Neural cell (in vitro differentiated cells): Measurements from ENCODE around the gene CLDND1. TPM values are rescaled to one million over a fixed set of nuclear protein-coding genes. Genes with fewer than 3 reads are reported as not detected.

Source experiments
- H2AFZ ChIP-seq: fragments of 200-600, 300-800 bp; sonication (generic), shearing (Covaris generic); 2 replicates; pipeline ENCODE4 v1.6.0; 2014; ENCODE audit warnings: low read depth, mild to moderate bottlenecking, antibody characterized with exemption, low read length, moderate library complexity
- H3F3A ChIP-seq: fragments of 200-600 bp; shearing (Covaris generic); 2 replicates; pipeline ENCODE4 v1.6.1; 2016; ENCODE audit warnings: mild to moderate bottlenecking, moderate library complexity, mixed read lengths, antibody characterized with exemption, low read length; ENCODE audit not compliant: insufficient read depth, poor library complexity, severe bottlenecking
- H3K27ac ChIP-seq: fragments of 200-600, 300-800 bp; sonication (generic), shearing (Covaris generic); 2 replicates; pipeline ENCODE4 v1.5.1; 2014; ENCODE audit warnings: mild to moderate bottlenecking, low read length, moderate library complexity
- H3K27me3 ChIP-seq: fragments of 300-800, 200-600 bp; sonication (generic), shearing (Covaris generic); 2 replicates; pipeline ENCODE4 v1.6.0; 2014; ENCODE audit warnings: mild to moderate bottlenecking, low read depth, low read length, moderate library complexity; ENCODE audit not compliant: insufficient read depth
- H3K36me3 ChIP-seq: fragments of 300-800, 200-600 bp; sonication (generic), shearing (Covaris generic); 2 replicates; pipeline ENCODE4 v1.5.1; 2014; ENCODE audit warnings: mild to moderate bottlenecking, antibody characterized with exemption, low read length, moderate library complexity; ENCODE audit not compliant: insufficient read depth
- H3K4me2 ChIP-seq: fragments of 300-800, 200-600 bp; sonication (generic), shearing (Covaris generic); 2 replicates; pipeline ENCODE4 v1.6.0; 2014; ENCODE audit warnings: mild to moderate bottlenecking, low read length
- H3K4me3 ChIP-seq: fragments of 300-800, 200-600 bp; sonication (generic), shearing (Covaris generic); 2 replicates; pipeline ENCODE4 v1.5.1; 2014; ENCODE audit warnings: mild to moderate bottlenecking, low read length, moderate library complexity
- H3K79me2 ChIP-seq: fragments of 200-600 bp; shearing (Covaris generic); replicated peaks from 2 replicates; pipeline ENCODE4 v1.6.0; 2014; ENCODE audit warnings: mild to moderate bottlenecking, low read length, moderate library complexity; ENCODE audit not compliant: insufficient read depth
- H3K9ac ChIP-seq: fragments of 300-800, 200-600 bp; sonication (generic), shearing (Covaris generic); 2 replicates; pipeline ENCODE4 v1.6.1; 2016; ENCODE audit warnings: mild to moderate bottlenecking, low read length, mixed read lengths
- H3K9me2 ChIP-seq: fragments of 200-600 bp; shearing (Covaris generic); 2 replicates; pipeline ENCODE4 v1.6.1; 2016; ENCODE audit warnings: mild to moderate bottlenecking, low read length, mixed read lengths; ENCODE audit not compliant: insufficient read depth
- H3K9me3 ChIP-seq: fragments of 200-600, 300-800 bp; sonication (generic), shearing (Covaris generic); 2 replicates; pipeline ENCODE4 v1.6.1; 2016; ENCODE audit warnings: mild to moderate bottlenecking, mixed run types, low read length, moderate library complexity, mixed read lengths
- H4K20me1 ChIP-seq: fragments of 200-600 bp; shearing (Covaris generic); 2 replicates; pipeline ENCODE4 v1.6.1; 2016; ENCODE audit warnings: mild to moderate bottlenecking, mixed run types; ENCODE audit not compliant: insufficient read depth
- CTCF ChIP-seq: fragments of 450-650 bp; IDR thresholded peaks from 2 replicates; pipeline ENCODE4 v1.5.1; 2014; ENCODE audit warnings: antibody characterized with exemption, mild to moderate bottlenecking, moderate library complexity; ENCODE audit not compliant: poor library complexity, severe bottlenecking
- EP300 ChIP-seq: fragments of 450-650 bp; conservative IDR thresholded peaks from 2 replicates; pipeline ENCODE4 v1.6.1; 2014; ENCODE audit warnings: antibody characterized with exemption, mild to moderate bottlenecking, moderate library complexity; ENCODE audit not compliant: poor library complexity, severe bottlenecking
- EZH2 ChIP-seq: fragments of 200-600, 300-800 bp; shearing (Covaris generic), sonication (generic); IDR thresholded peaks from 2 replicates; pipeline ENCODE4 v1.6.1; 2014; ENCODE audit warnings: antibody characterized with exemption, low read length, borderline replicate concordance, mild to moderate bottlenecking; ENCODE audit not compliant: insufficient read depth, poor library complexity, severe bottlenecking
- MXI1 ChIP-seq: fragments of 450-650 bp; conservative IDR thresholded peaks from 2 replicates; pipeline ENCODE4 v1.6.1; 2014; ENCODE audit warnings: antibody characterized with exemption, mild to moderate bottlenecking; ENCODE audit not compliant: poor library complexity, severe bottlenecking
- POLR2AphosphoS5 ChIP-seq: IDR thresholded peaks from 2 replicates; pipeline ENCODE4 v1.6.1; 2012
- RAD21 ChIP-seq: fragments of 450-650 bp; conservative IDR thresholded peaks from 2 replicates; pipeline ENCODE4 v1.6.1; 2014; ENCODE audit warnings: antibody characterized with exemption, mild to moderate bottlenecking, moderate library complexity
- REST ChIP-seq: IDR thresholded peaks from 2 replicates; pipeline ENCODE4 v1.6.1; 2012; ENCODE audit warnings: borderline replicate concordance
- SMC3 ChIP-seq: fragments of 450-650 bp; conservative IDR thresholded peaks from 2 replicates; pipeline ENCODE4 v1.6.1; 2014; ENCODE audit warnings: antibody characterized with exemption, mild to moderate bottlenecking, moderate library complexity; ENCODE audit not compliant: poor library complexity
- TAF1 ChIP-seq: IDR thresholded peaks from 2 replicates; pipeline ENCODE4 v1.6.1; 2012; ENCODE audit warnings: low read depth
- polyA plus RNA-seq: library from polyadenylated mRNA; depleted of rRNA; stranded (reverse); fragments of >200 nt; gene quantifications from 2 replicates; pipeline ENCODE4 v1.2.3, GENCODE V29; 2014
- small RNA-seq, 3 experiments: library from RNA; depleted of rRNA; stranded (forward); fragments of <200 nt; gene quantifications; one replicate each; pipeline ENCODE3, GENCODE V24; 2012

Gene CLDND1
- polyA plus RNA-seq, 1 donor from 2014 or later = 162 TPM

GRCh38 chr3:98482717-98483482 is 39.8 kb downstream of the CLDND1 start:
- H3K27me3 ChIP-seq = no peaks in the 10 kb centered on the region
- H3K79me2 ChIP-seq = no peaks in the 10 kb centered on the region
- H4K20me1 ChIP-seq = no peaks in the 10 kb centered on the region
- no peak overlapping the region for H2AFZ ChIP-seq
- H3K27ac ChIP-seq = no peak overlapping the region
- no peak overlapping the region for H3K4me3 ChIP-seq
- H3K9ac ChIP-seq = no peak overlapping the region
- no peaks in the 10 kb centered on the region for H3K36me3 ChIP-seq
- H3K9me3 ChIP-seq = no peaks in the 10 kb centered on the region
- H3F3A ChIP-seq = no peaks in the 10 kb centered on the region
- TF ChIP-seq CTCF = no peak
- TF ChIP-seq MXI1 = no peak
- TF ChIP-seq POLR2AphosphoS5 = no peak
- no peak for TF ChIP-seq TAF1
- TF ChIP-seq RAD21 = no peak
- TF ChIP-seq EZH2 = no peak
- no peak for TF ChIP-seq SMC3
- no peak for TF ChIP-seq REST
- TF ChIP-seq EP300 = no peak
- no peak overlapping the region for H3K4me2 ChIP-seq
- no peaks in the 10 kb centered on the region for H3K9me2 ChIP-seq

Small RNAs within 50 kb of the gene (small RNA-seq; reads per million reads assigned to genes)
- gene RPL38P4 = 0 reads per million in 3 experiments

Other genes with a start within 250 kb of the CLDND1 start
- not detected in 2 replicates for gene OR5H2, start 240.4 kb downstream of the CLDND1 start, polyA plus RNA-seq
- not detected in 2 replicates for gene OR5K4, start 169.0 kb downstream of the CLDND1 start, polyA plus RNA-seq
- gene OR5K3, start 132.2 kb downstream of the CLDND1 start, polyA plus RNA-seq = not detected in 2 replicates
- gene OR5K1, start 59.7 kb downstream of the CLDND1 start, polyA plus RNA-seq = not detected in 2 replicates
- gene OR5K2, start 25.2 kb downstream of the CLDND1 start, polyA plus RNA-seq = not detected in 2 replicates
- not detected in 2 replicates for gene GPR15, start 9.1 kb upstream of the CLDND1 start, polyA plus RNA-seq
- gene CPOX, start 70.7 kb upstream of the CLDND1 start, polyA plus RNA-seq = 32.0 and 37.4 TPM in 2 replicates
- gene ST3GAL6, start 240.4 kb upstream of the CLDND1 start, polyA plus RNA-seq = 3.7 and 11.1 TPM in 2 replicates